Right lung (tissue), 5 donors: ENCODE results near the gene PRMT9. TPM values are rescaled to one million over a fixed set of nuclear protein-coding genes. Genes with fewer than 3 reads are reported as not detected.

ENCODE experiments used
- polyA plus RNA-seq, 5 donors: library from polyadenylated mRNA; unstranded; fragments of 120-200 nt; gene quantifications; one replicate each; pipeline versions ENCODE4 v1.2.1 to v1.2.3, GENCODE V29; 2013; ENCODE audit warnings: inconsistent platforms in 1 of 5, low replicate concordance in 1 of 5; ENCODE audit not compliant: insufficient read length in 5 of 5, insufficient read depth in 1 of 5

The PRMT9 gene
- polyA plus RNA-seq, 5 donors, result 17.0 to 29.5 (median 26.9) TPM

Other genes with a start within 250 kb of the PRMT9 start
- 100 to 1,000 TPM in 3 of 5 donors, 10 to 100 TPM in 2; 79.7 to 143 (median 101) TPM for gene EDNRA, start 203.1 kb downstream of the PRMT9 start, polyA plus RNA-seq
- 10 to 100 TPM; 28.5 to 46.4 (median 40.2) TPM for gene TMEM184C, start 66.8 kb downstream of the PRMT9 start, polyA plus RNA-seq
- 10 to 100 TPM; 10.9 to 13.5 (median 12.5) TPM for gene ARHGAP10, start 47.9 kb upstream of the PRMT9 start, polyA plus RNA-seq